GM21526 (cell line): ENCODE measurements around the gene FGFBP3.

Experiments
- ATAC-seq: cut with Tn5 transposase; IDR thresholded peaks from one replicate; pipeline ENCODE4 v1.9.1; 2021; ENCODE audit warnings: moderate library complexity; ENCODE audit not compliant: unreplicated experiment, low FRiP score

The FGFBP3 gene

GRCh38 chr10:91860885-91861284 lies 48.4 kb downstream of the FGFBP3 start:
- ATAC-seq: no peak

GRCh38 chr10:91856637-91857036 lies 52.6 kb downstream of the FGFBP3 start:
- no peak for ATAC-seq
